Lower lobe of right lung (tissue), 2 donors: ENCODE data around the gene DST. TPM values are rescaled to one million over a fixed set of nuclear protein-coding genes. Genes with fewer than 3 reads are reported as not detected.
A peak's percentile ranks its signal among the peaks of the same experiment; 100 is the strongest.

Experiments
- ATAC-seq, 2 donors: fragments of 200-7000 bp; cut with Tn5 transposase; one replicate each; pipeline ENCODE4 v1.9.1; 2020 to 2022; ENCODE audit warnings: mild to moderate bottlenecking in 2 of 2, moderate library complexity in 2 of 2
- DNase-seq: peaks from one replicate; pipeline ENCODE4 v3.0.0-alpha.2; 2020
- H3K27ac ChIP-seq: fragments of 200-600 bp; one replicate; pipeline ENCODE4 v1.8.0; 2022
- H3K27me3 ChIP-seq: fragments of 200-600 bp; one replicate; pipeline ENCODE4 v1.8.0; 2022; ENCODE audit warnings: low read depth
- H3K36me3 ChIP-seq: fragments of 200-600 bp; one replicate; pipeline ENCODE4 v1.8.0; 2022; ENCODE audit warnings: mild to moderate bottlenecking
- H3K4me1 ChIP-seq: fragments of 200-600 bp; one replicate; pipeline ENCODE4 v1.8.0; 2022
- H3K4me3 ChIP-seq: fragments of 200-600 bp; one replicate; pipeline ENCODE4 v1.8.0; 2022; ENCODE audit warnings: mild to moderate bottlenecking
- H3K9me3 ChIP-seq: fragments of 200-600 bp; one replicate; pipeline ENCODE4 v1.8.0; 2022
- CTCF ChIP-seq: fragments of 200-600 bp; IDR thresholded peaks from one replicate; pipeline ENCODE4 v1.8.0; 2022; ENCODE audit warnings: antibody characterized with exemption, mild to moderate bottlenecking
- intact Hi-C: fragments of 100-400 bp; cut with DNase I; formaldehyde crosslinking; loops from one replicate; pipeline ENCODE4 v1.11.0; 2022
- total RNA-seq: library from RNA; stranded (reverse); fragmentation: NEBNext Ultra II Directional; extraction: Animal tissue kit (Norgen Biotek cat#: 25700); gene quantifications from one replicate; pipeline ENCODE4 v1.2.1, GENCODE V29; 2021
- donor health status: DM: no; HTN: yes; CAD: no; lungs with severe emphysema.

The DST gene
- total RNA-seq, 1 donor from 2014 or later, result 327 TPM

GRCh38 chr6:56671651-56672461, 29.2 kb upstream of the DST start:
- Histone ChIP-seq H3K9me3 (no peaks in the 10 kb centered on the region), H3K4me1 (peaks cover 13% of the 10 kb centered on the region), H3K4me3 (no peak overlapping the region), H3K36me3 (no peaks in the 10 kb centered on the region), H3K27me3 (no peaks in the 10 kb centered on the region), H3K27ac (peak overlapping the region; percentile 71)
- intact Hi-C loops, result no loop called here
- no peak for DNase-seq
- ATAC-seq, result peak; percentile 35 to 62
- no peak for TF ChIP-seq CTCF

- Histone ChIP-seq H3K4me1 (peaks cover 13% of the 10 kb centered on the region), H3K27me3 (no peaks in the 10 kb centered on the region), H3K9me3 (no peaks in the 10 kb centered on the region), H3K27ac (peak overlapping the region; percentile 71), H3K36me3 (no peaks in the 10 kb centered on the region), H3K4me3 (no peak overlapping the region)
- TF ChIP-seq CTCF, result no peak
- intact Hi-C loops, result no loop called here
- no peak for DNase-seq
- ATAC-seq, result no peak
These were observed 28.5 kb upstream of the DST start for GRCh38 chr6:56671160-56671559.

- DNase-seq (no peak), ATAC-seq (no peak)
- intact Hi-C loops, result no loop called here
- no peaks in the 10 kb centered on the region for H3K9me3 ChIP-seq
- H3K36me3 ChIP-seq, result no peaks in the 10 kb centered on the region
- H3K4me3 ChIP-seq, result no peak overlapping the region
- no peak overlapping the region for H3K27ac ChIP-seq
- H3K27me3 ChIP-seq, result no peaks in the 10 kb centered on the region
- TF ChIP-seq CTCF, result no peak
- peaks cover 17% of the 10 kb centered on the region for H3K4me1 ChIP-seq
These were observed 26.4 kb upstream of the DST start for GRCh38 chr6:56669041-56669440.

- intact Hi-C loops, result no loop called here
These were observed 25.5 kb upstream of the DST start for GRCh38 chr6:56668158-56668557.

GRCh38 chr6:56667336-56667735, 24.6 kb upstream of the DST start:
- Histone ChIP-seq H3K4me3 (no peak overlapping the region), H3K36me3 (no peaks in the 10 kb centered on the region)
- no peak for DNase-seq

More at GRCh38 chr6:56668158-56668557, 25.5 kb upstream of the DST start:
- H3K27me3 ChIP-seq, result no peaks in the 10 kb centered on the region
- no peaks in the 10 kb centered on the region for H3K36me3 ChIP-seq
- H3K4me1 ChIP-seq, result peaks cover 18% of the 10 kb centered on the region
- TF ChIP-seq CTCF, result no peak
- H3K9me3 ChIP-seq, result no peaks in the 10 kb centered on the region
- ATAC-seq (no peak), DNase-seq (no peak)
- no peak overlapping the region for H3K27ac ChIP-seq
- no peak overlapping the region for H3K4me3 ChIP-seq

More at GRCh38 chr6:56667336-56667735, 24.6 kb upstream of the DST start:
- no peak for ATAC-seq
- H3K9me3 ChIP-seq, result no peaks in the 10 kb centered on the region
- TF ChIP-seq CTCF, result no peak
- H3K4me1 ChIP-seq, result peaks cover 18% of the 10 kb centered on the region
- no peak overlapping the region for H3K27ac ChIP-seq
- intact Hi-C loops, result no loop called here
- H3K27me3 ChIP-seq, result no peaks in the 10 kb centered on the region
